Fibroblast of lung (primary cell): ENCODE data around the gene COPE.

Experiments
- CTCF ChIP-seq, 2 donors: IDR thresholded peaks in 1 of 2; conservative IDR thresholded peaks in 1 of 2; 1 replicate in 1 of 2; 2 replicates in 1 of 2; pipeline ENCODE4 v1.5.1; 2011 to 2012; ENCODE audit warnings: low read length in 2 of 2, control low read depth in 1 of 2, inconsistent platforms in 1 of 2, low read depth in 1 of 2, mild to moderate bottlenecking in 1 of 2
- EZH2 ChIP-seq: IDR thresholded peaks from 2 replicates; pipeline ENCODE4 v1.5.1; 2012; ENCODE audit warnings: low read length, control low read depth, mild to moderate bottlenecking; ENCODE audit errors: missing control alignments

DNA sequence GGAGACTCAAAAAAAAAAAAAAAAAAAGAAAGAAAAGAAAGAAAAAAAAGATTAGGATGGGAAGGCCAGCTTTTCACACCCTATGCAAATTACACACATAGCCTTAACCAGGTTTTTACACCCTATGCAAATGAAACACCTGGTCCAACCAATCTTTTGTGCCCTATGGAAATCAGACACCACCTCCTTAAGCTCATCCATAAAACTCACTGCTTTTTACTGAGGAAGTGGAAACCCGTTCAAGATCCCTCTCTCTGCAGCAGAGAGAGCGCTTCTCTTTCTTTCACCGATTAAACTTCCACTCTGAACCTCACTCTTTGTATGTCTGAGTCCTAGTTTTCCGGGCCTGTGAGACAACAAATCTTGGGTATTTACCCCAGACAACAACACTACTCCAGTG is 47.1 kb upstream of the COPE start:
- TF ChIP-seq CTCF (conservative IDR thresholded peaks at IDR 0.05 in 1 of 2, IDR thresholded peaks at IDR 0.05 in 1 of 2; ENCODE audit: low read depth in 1 of 2, low read length in 2 of 2) (no peak), EZH2 (no peak)
